Panc1 (cell line): ENCODE data around the gene CUZD1. TPM values are rescaled to one million over a fixed set of nuclear protein-coding genes. Genes with fewer than 3 reads are reported as not detected.
"Not testable (repeated sequence)": the region's sequence is repeated elsewhere in the genome, so short reads cannot be mapped to it uniquely, and the experiment has no call there.

ENCODE experiments used
- ATAC-seq: fragments of 200-7000 bp; cut with Tn5 transposase; 2 replicates; pipeline ENCODE4 v1.9.1; 2020; ENCODE audit warnings: mild to moderate bottlenecking, moderate library complexity
- BruUV-seq: library from RNA; stranded (reverse); fragments of 400-500 nt; replicated peaks from 2 replicates; lab custom pipeline; 2021; lab: Mats Ljungman, UMichigan
- CTCF ChIA-PET: fragments of 300-600 bp; sonication (Branson Sonifier 250); formaldehyde crosslinking; loops from one replicate; lab custom pipeline; 2022; ENCODE audit warnings: antibody characterized with exemption; lab: Charles Lee
- POLR2A ChIA-PET: fragments of 300-600 bp; sonication (Branson Sonifier 250); formaldehyde crosslinking; loops from one replicate; lab custom pipeline; 2022; ENCODE audit warnings: antibody characterized with exemption; lab: Charles Lee
- DNase-seq: peaks from one replicate; pipeline ENCODE4 v3.0.0-alpha.2; 2010; ENCODE audit warnings: low read depth, low spot score
- H3K27ac ChIP-seq: 2 replicates; pipeline ENCODE4 v1.5.1; 2011; ENCODE audit warnings: mild to moderate bottlenecking, low read length, inconsistent platforms
- H3K27me3 ChIP-seq: fragments of 200-500 bp; sonication (Bioruptor generic); 2 replicates; pipeline ENCODE4 v1.6.0; 2014; ENCODE audit warnings: low read length, inconsistent platforms; ENCODE audit not compliant: control insufficient read depth, insufficient read depth
- H3K36me3 ChIP-seq: fragments of 200-500 bp; sonication (Bioruptor generic); 2 replicates; pipeline ENCODE4 v1.5.1; 2014; ENCODE audit warnings: inconsistent platforms, mild to moderate bottlenecking, low read length, moderate library complexity; ENCODE audit not compliant: control insufficient read depth, insufficient read depth
- H3K4me1 ChIP-seq: 2 replicates; pipeline ENCODE4 v1.5.1; 2011; ENCODE audit warnings: inconsistent platforms, mild to moderate bottlenecking, low read length, moderate library complexity; ENCODE audit not compliant: control insufficient read depth, insufficient read depth
- H3K4me3 ChIP-seq, 2 experiments: 2 replicates each; pipeline ENCODE4 v1.5.1; 2011 to 2012; ENCODE audit warnings: low read depth in 2 of 2, low read length in 2 of 2, mild to moderate bottlenecking in 2 of 2, inconsistent platforms in 1 of 2, moderate library complexity in 1 of 2
- H3K9me3 ChIP-seq: fragments of 200-500 bp; sonication (Bioruptor generic); 2 replicates; pipeline ENCODE4 v1.5.1; 2014; ENCODE audit warnings: low read depth, mild to moderate bottlenecking, inconsistent platforms, low read length, moderate library complexity; ENCODE audit not compliant: control insufficient read depth, insufficient read depth
- CTCF ChIP-seq: fragments of 450-650 bp; IDR thresholded peaks from 2 replicates; pipeline ENCODE4 v1.5.1; 2017; ENCODE audit warnings: mild to moderate bottlenecking
- POLR2AphosphoS5 ChIP-seq: IDR thresholded peaks from 2 replicates; pipeline ENCODE4 v1.6.1; 2012; ENCODE audit warnings: mild to moderate bottlenecking, low read depth, low read length, moderate library complexity
- REST ChIP-seq, 2 experiments: IDR thresholded peaks; 2 replicates each; pipeline ENCODE4 v1.6.1; 2011 to 2012; ENCODE audit warnings: low read depth in 2 of 2, control low read depth in 1 of 2, low read length in 1 of 2, mild to moderate bottlenecking in 1 of 2, moderate library complexity in 1 of 2; ENCODE audit not compliant: insufficient read depth in 1 of 2
- SIN3A ChIP-seq: IDR thresholded peaks from 2 replicates; pipeline ENCODE4 v1.6.1; 2012; ENCODE audit warnings: low read depth, mild to moderate bottlenecking, low read length, moderate library complexity, borderline replicate concordance; ENCODE audit not compliant: insufficient read depth
- TCF7L2 ChIP-seq: IDR thresholded peaks from 2 replicates; pipeline ENCODE4 v1.6.1; 2011; ENCODE audit warnings: mild to moderate bottlenecking, low read depth, low read length, inconsistent platforms
- in situ Hi-C: cut with HindIII; loops from 2 replicates; pipeline ENCODE4 v1.10.0; 2016; ENCODE audit warnings: low sequenced_read_pairs, low pct_unique_long_range_greater_than_20kb
- intact Hi-C: fragments of 100-400 bp; cut with micrococcal nuclease; formaldehyde crosslinking; loops from one replicate; pipeline ENCODE4 v1.10.0; 2022; ENCODE audit not compliant: unreplicated experiment
- total RNA-seq: library from RNA; stranded (reverse); gene quantifications from one replicate; pipeline ENCODE4 v1.2.1, GENCODE V29; 2021; ENCODE audit not compliant: unreplicated experiment

CUZD1 gene
- total RNA-seq, 1 experiment from 2014 or later: 2.9 TPM

- no peaks in the 10 kb centered on the region for H3K36me3 ChIP-seq
- H3K9me3 ChIP-seq: no peaks in the 10 kb centered on the region
- H3K27ac ChIP-seq: peak overlapping the region; percentile 6; the same call in 1 of the 2 replicates
- CTCF ChIA-PET: no interaction called here
- TF ChIP-seq REST (IDR thresholded peaks at IDR 0.05; ENCODE audit: insufficient read depth in 1 of 2, low read depth in 2 of 2, low read length in 1 of 2) (no peak), POLR2AphosphoS5 (no peak), CTCF (no peak), TCF7L2 (no peak), SIN3A (no peak)
- no peaks in the 10 kb centered on the region for H3K27me3 ChIP-seq
- peak; percentile 68 for ATAC-seq
- H3K4me1 ChIP-seq: peaks cover 30% of the 10 kb centered on the region
- in situ Hi-C loops: no loop called here
- BruUV-seq: no TSS peak
- DNase-seq: no peak
- POLR2A ChIA-PET: no interaction called here
- no peak overlapping the region for H3K4me3 ChIP-seq
- intact Hi-C loops: no loop called here
These were observed 16.1 kb upstream of the CUZD1 start for GRCh38 chr10:122861711-122862161.

- Histone ChIP-seq H3K4me1 (peaks cover 43% of the 10 kb centered on the region), H3K27me3 (no peaks in the 10 kb centered on the region), H3K4me3 (no peak overlapping the region), H3K9me3 (no peaks in the 10 kb centered on the region), H3K36me3 (no peaks in the 10 kb centered on the region), H3K27ac (peak overlapping the region; percentile 19; the same call in 1 of the 2 replicates)
- POLR2A ChIA-PET: no interaction called here
- no peak for ATAC-seq
- DNase-seq: no peak
- no TSS peak for BruUV-seq
- CTCF ChIA-PET: no interaction called here
- in situ Hi-C loops (no loop called here), intact Hi-C loops (no loop called here)
- no peak for TF ChIP-seq REST (IDR thresholded peaks at IDR 0.05; ENCODE audit: insufficient read depth in 1 of 2, low read depth in 2 of 2, low read length in 1 of 2)
- TF ChIP-seq CTCF: no peak
- TF ChIP-seq POLR2AphosphoS5: no peak
- TF ChIP-seq TCF7L2: no peak
- TF ChIP-seq SIN3A: no peak
These were observed 13.9 kb upstream of the CUZD1 start for GRCh38 chr10:122859527-122859926.

- ATAC-seq, intact Hi-C loops, DNase-seq, H3K36me3 ChIP-seq, H3K27me3 ChIP-seq, H3K9me3 ChIP-seq, in situ Hi-C loops, H3K4me3 ChIP-seq, CTCF ChIA-PET, BruUV-seq, H3K27ac ChIP-seq, POLR2A ChIA-PET: not testable (repeated sequence)
- H3K4me1 ChIP-seq: peaks cover 44% of the 10 kb centered on the region
These were observed 12.4 kb upstream of the CUZD1 start for GRCh38 chr10:122858042-122858441.
